Testis (tissue), 3 donors: ENCODE results near the gene SEC61B. TPM values are rescaled to one million over a fixed set of nuclear protein-coding genes. Genes with fewer than 3 reads are reported as not detected.

Experiments used
- DNase-seq: peaks from one replicate; pipeline ENCODE4 v3.0.0-alpha.2; 2019
- H3K27ac ChIP-seq, 2 donors: fragments of 200-600 bp; sonication (generic); one replicate each; pipeline ENCODE4 v1.5.1; 2019
- H3K27me3 ChIP-seq: fragments of 200-600 bp; sonication (generic); one replicate; pipeline ENCODE4 v1.5.1; 2019
- H3K36me3 ChIP-seq: fragments of 200-600 bp; sonication (generic); one replicate; pipeline ENCODE4 v1.5.1; 2017; ENCODE audit warnings: low read depth; ENCODE audit errors: missing control alignments
- H3K4me1 ChIP-seq: fragments of 200-600 bp; sonication (generic); one replicate; pipeline ENCODE4 v1.5.1; 2019
- H3K4me3 ChIP-seq, 2 donors: fragments of 200-600 bp; sonication (generic); one replicate each; pipeline ENCODE4 v1.5.1; 2017 to 2019
- H3K9me3 ChIP-seq: fragments of 200-600 bp; sonication (generic); one replicate; pipeline ENCODE4 v1.5.1; 2017
- CTCF ChIP-seq, 3 experiments: fragments of 450-650 bp in 2 of 3; fragments of 200-600 bp in 1 of 3; sonication (generic) in 1 of 3; IDR thresholded peaks; one replicate each; pipeline ENCODE4 v1.5.1; 2016 to 2019; ENCODE audit warnings: antibody characterized with exemption in 3 of 3, mild to moderate bottlenecking in 2 of 3, moderate library complexity in 1 of 3
- POLR2A ChIP-seq: fragments of 450-650 bp; IDR thresholded peaks from one replicate; pipeline ENCODE4 v1.6.1; 2017; ENCODE audit warnings: antibody characterized with exemption, mild to moderate bottlenecking, moderate library complexity
- WGBS, 2 donors: methylation state at CpG; one replicate each; pipeline ENCODE4 v1.1.5; 2018; 5-methylcytosine and 5-hydroxymethylcytosine counted together
- intact Hi-C: fragments of 100-400 bp; cut with DNase I; formaldehyde crosslinking; loops from one replicate; pipeline ENCODE4 v1.15.1; 2023; ENCODE audit warnings: low total_unique reads
- polyA plus RNA-seq: library from polyadenylated mRNA; stranded (reverse); fragments of 350-450 nt; fragmentation: Illumina TruSeq; extraction: RNeasy Lipid Tissue Mini Kit (QIAGEN cat#74804); gene quantifications from one replicate; pipeline ENCODE4 v1.2.3, GENCODE V29; 2014; ENCODE audit warnings: low read depth, low replicate concordance; ENCODE audit not compliant: insufficient read depth
- total RNA-seq, 2 donors: library from RNA; depleted of rRNA; stranded (reverse); fragments of >200 nt; gene quantifications; one replicate each; pipeline ENCODE4 v1.2.3, GENCODE V29; 2016

SEC61B gene
- total and polyA plus RNA-seq, 3 donors from 2014 or later, result 78.3 to 145 (median 91.7) TPM

DNA sequence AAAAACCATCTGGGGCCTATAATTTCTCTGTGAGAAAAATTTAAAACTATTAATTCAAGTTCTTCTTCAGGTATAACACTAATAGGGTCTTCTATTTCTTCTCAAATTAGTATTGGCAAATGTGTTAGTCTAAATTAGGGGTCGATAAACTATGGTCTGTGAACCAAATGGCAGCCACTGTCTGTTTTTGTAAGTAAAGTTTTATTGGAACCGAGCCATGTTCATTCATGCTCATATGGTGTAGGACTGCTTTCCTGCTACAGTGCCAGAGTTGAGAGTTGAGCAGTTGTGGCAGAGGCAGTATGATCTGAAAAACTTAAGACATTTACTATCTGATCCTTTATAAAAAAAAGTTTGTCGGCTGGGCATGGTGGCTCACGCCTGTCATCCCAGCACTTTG is 29.1 kb downstream of the SEC61B start:
- Histone ChIP-seq H3K27me3 (no peaks in the 10 kb centered on the region), H3K27ac (no peak overlapping the region), H3K9me3 (no peaks in the 10 kb centered on the region), H3K4me3 (no peak overlapping the region), H3K4me1 (no peaks in the 10 kb centered on the region), H3K36me3 (no peaks in the 10 kb centered on the region)
- TF ChIP-seq CTCF (IDR thresholded peaks at IDR 0.05), result no peak
- no peak for TF ChIP-seq POLR2A
- WGBS, 2 donors, result 89 to 93% methylated on average over 4 of the region's 4 CpGs
- intact Hi-C loops, result no loop called here
- no peak for DNase-seq

DNA sequence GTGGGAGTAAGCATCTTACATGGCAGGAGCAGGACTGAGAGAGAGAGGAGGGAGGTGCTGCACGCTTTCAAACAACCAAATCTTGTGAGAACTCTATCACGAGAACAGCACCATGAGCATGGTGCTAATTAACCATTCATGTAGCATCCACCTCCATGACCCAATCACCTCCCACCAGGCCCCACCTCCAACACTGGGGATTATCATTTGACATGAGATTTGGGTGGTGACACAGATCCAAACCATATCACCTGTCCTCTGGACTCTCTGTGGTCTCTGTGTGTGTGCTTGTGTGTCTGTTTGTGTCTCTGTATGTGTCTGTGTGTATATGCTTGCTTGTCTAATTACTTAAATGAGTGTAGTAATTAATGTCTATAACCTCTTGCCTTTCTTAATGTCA is 31.1 kb downstream of the SEC61B start:
- no peak for DNase-seq
- Histone ChIP-seq H3K36me3 (no peaks in the 10 kb centered on the region), H3K9me3 (no peaks in the 10 kb centered on the region), H3K4me1 (no peaks in the 10 kb centered on the region), H3K27ac (no peak overlapping the region), H3K4me3 (no peak overlapping the region), H3K27me3 (no peaks in the 10 kb centered on the region)
- intact Hi-C loops, result no loop called here
- no peak for TF ChIP-seq POLR2A
- TF ChIP-seq CTCF (IDR thresholded peaks at IDR 0.05), result no peak
- 89 to 91% methylated on average over 2 of the region's 2 CpGs for WGBS, 2 donors

DNA sequence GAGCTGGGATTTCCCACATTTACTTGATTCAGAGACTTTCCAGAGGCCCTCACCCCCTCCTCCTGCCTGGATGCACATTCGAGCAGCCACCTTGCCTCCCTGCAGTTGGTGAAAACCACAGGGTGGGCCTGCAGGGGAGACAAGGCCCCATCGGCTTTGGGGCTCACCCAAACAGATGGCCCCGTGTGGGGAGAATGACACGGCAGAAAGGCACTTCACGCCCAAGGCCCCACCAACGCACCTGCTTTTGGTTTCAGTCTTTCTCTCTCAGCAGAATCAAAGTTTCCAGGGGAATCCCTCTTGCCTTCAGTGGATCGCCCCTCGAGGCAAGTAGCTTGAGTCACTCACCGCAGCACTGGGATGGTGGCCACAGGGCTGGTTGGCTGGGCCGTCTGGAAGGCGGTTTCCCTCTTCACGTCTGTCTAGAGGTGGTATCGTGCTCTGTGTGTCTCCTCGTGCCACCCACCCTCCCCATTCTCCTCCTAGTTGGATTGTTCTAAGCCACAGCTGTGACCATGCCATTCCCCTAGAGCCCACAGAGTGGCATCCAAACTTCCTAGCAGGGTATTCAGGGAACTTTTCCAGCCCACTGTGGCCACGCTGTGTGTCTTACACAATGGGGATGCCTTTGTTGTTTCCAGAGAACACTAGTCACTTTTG is 31.8 kb downstream of the SEC61B start:
- DNase-seq, result no peak
- Histone ChIP-seq H3K4me3 (no peak overlapping the region), H3K9me3 (no peaks in the 10 kb centered on the region), H3K36me3 (no peaks in the 10 kb centered on the region), H3K27ac (no peak overlapping the region), H3K27me3 (no peaks in the 10 kb centered on the region), H3K4me1 (no peaks in the 10 kb centered on the region)
- 85 to 92% methylated on average over 15 of the region's 15 CpGs for WGBS, 2 donors
- TF ChIP-seq CTCF (IDR thresholded peaks at IDR 0.05) (no peak), POLR2A (no peak)
- intact Hi-C loops, result no loop called here

GRCh38 chr9:99255651-99256050 is 33.6 kb downstream of the SEC61B start:
- H3K27me3 ChIP-seq, result no peaks in the 10 kb centered on the region
- DNase-seq, result no peak
- 67 to 80% methylated on average over 1 of the region's 1 CpG for WGBS, 2 donors
- H3K27ac ChIP-seq, result no peak overlapping the region
- H3K4me3 ChIP-seq, result no peak overlapping the region
- no peaks in the 10 kb centered on the region for H3K36me3 ChIP-seq
- no peaks in the 10 kb centered on the region for H3K4me1 ChIP-seq
- intact Hi-C loops, result no loop called here
- TF ChIP-seq POLR2A (no peak), CTCF (IDR thresholded peaks at IDR 0.05) (no peak)
- H3K9me3 ChIP-seq, result no peaks in the 10 kb centered on the region

DNA sequence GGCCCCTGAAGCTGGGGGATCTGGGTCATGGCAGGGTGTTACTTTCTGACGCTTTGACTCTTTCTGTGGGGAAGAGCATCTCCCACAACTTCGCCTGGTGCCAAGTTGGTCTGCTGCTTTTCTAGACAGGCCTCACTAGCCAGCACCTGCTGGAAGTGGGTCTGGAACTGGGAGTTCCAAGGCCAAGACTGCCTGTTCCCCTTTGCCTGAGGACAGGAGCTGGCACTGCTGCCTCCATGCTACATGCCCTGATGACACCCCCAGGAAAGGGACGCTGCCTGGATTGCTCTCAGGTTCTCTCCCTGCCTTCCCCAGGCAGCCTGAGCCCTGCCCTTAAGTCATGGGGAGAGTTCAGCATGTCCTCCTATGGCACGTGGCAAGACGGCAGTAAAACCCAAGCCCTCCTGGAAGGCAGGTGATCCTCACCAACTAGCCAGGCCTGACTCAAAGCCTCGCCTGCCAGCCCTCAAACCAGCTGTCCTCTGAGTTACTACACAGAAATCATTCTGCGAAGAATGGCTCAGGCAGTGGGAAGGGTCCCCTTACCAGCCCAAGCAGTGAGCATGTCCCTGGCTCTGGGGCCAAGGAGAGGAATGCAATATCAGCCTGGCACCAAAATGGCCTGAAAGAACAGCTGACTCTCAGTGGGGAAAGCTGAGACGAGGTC is 35.8 kb downstream of the SEC61B start:
- Histone ChIP-seq H3K27ac (no peak overlapping the region), H3K36me3 (no peaks in the 10 kb centered on the region), H3K4me1 (no peaks in the 10 kb centered on the region), H3K27me3 (no peaks in the 10 kb centered on the region), H3K4me3 (no peak overlapping the region), H3K9me3 (no peaks in the 10 kb centered on the region)
- 89 to 97% methylated on average over 4 to 8 of the region's 8 CpGs for WGBS, 2 donors
- no peak for TF ChIP-seq POLR2A
- TF ChIP-seq CTCF (IDR thresholded peaks at IDR 0.05), result no peak
- intact Hi-C loops, result no loop called here
- DNase-seq, result no peak
